ENCODE data around the gene KDM6B.

Gene KDM6B

GRCh38 chr17:7862692-7863437 lies 28.8 kb downstream of the KDM6B start:
- TF ChIP-seq NFIC (IDR thresholded peaks at IDR 0.05) (no peak), RAD21 (IDR thresholded peaks at IDR 0.05; ENCODE audit: low read depth) (peak; percentile 81)

- no peak for TF ChIP-seq MAX (IDR thresholded peaks at IDR 0.05)
- TF ChIP-seq REST (IDR thresholded peaks at IDR 0.05; ENCODE audit: low read depth) = no peak
- no peak for TF ChIP-seq RAD21 (IDR thresholded peaks at IDR 0.05; ENCODE audit: low read depth)
- no peak for TF ChIP-seq CREB1 (IDR thresholded peaks at IDR 0.05; ENCODE audit: low read depth)
- TF ChIP-seq EGR1 (IDR thresholded peaks at IDR 0.05) = no peak
- no peak for TF ChIP-seq FOXM1 (IDR thresholded peaks at IDR 0.05; ENCODE audit: borderline replicate concordance, low read depth)
- TF ChIP-seq USF1 (IDR thresholded peaks at IDR 0.05) = no peak
- TF ChIP-seq CEBPB (IDR thresholded peaks at IDR 0.05) = no peak
Measured at GRCh38 chr17:7864995-7865650, 31.1 kb downstream of the KDM6B start.

- no peak for TF ChIP-seq NFIC (IDR thresholded peaks at IDR 0.05)
- no peak for TF ChIP-seq YY1 (IDR thresholded peaks at IDR 0.05; ENCODE audit: low read depth)
- no peak for TF ChIP-seq REST (IDR thresholded peaks at IDR 0.05; ENCODE audit: low read depth)
- no peak for TF ChIP-seq RAD21 (IDR thresholded peaks at IDR 0.05; ENCODE audit: low read depth)
- no peak for TF ChIP-seq EP300 (IDR thresholded peaks at IDR 0.05; ENCODE audit: borderline replicate concordance)
- TF ChIP-seq USF1 (IDR thresholded peaks at IDR 0.05) = no peak
Measured at GRCh38 chr17:7867881-7868329, 33.9 kb downstream of the KDM6B start.

GRCh38 chr17:7873051-7873450 lies 39.0 kb downstream of the KDM6B start:
- TF ChIP-seq USF1 (IDR thresholded peaks at IDR 0.05) = no peak
- TF ChIP-seq TEAD4 (IDR thresholded peaks at IDR 0.05) = no peak
- no peak for TF ChIP-seq CEBPB (IDR thresholded peaks at IDR 0.05)
- no peak for TF ChIP-seq YY1 (IDR thresholded peaks at IDR 0.05; ENCODE audit: low read depth)
- no peak for TF ChIP-seq MAX (IDR thresholded peaks at IDR 0.05)
- no peak for TF ChIP-seq ZBTB7A (IDR thresholded peaks at IDR 0.05; ENCODE audit: low read depth)

GRCh38 chr17:7875804-7876370 lies 41.9 kb downstream of the KDM6B start:
- TF ChIP-seq REST (IDR thresholded peaks at IDR 0.05; ENCODE audit: low read depth) (no peak), USF1 (IDR thresholded peaks at IDR 0.05) (no peak)

All from Ishikawa (cell line).